GM21367 (cell line): Measurements from ENCODE around the gene C1orf74.

Experiments used
- ATAC-seq: cut with Tn5 transposase; IDR thresholded peaks from one replicate; pipeline ENCODE4 v1.9.1; 2021; ENCODE audit not compliant: unreplicated experiment

Gene C1orf74

DNA sequence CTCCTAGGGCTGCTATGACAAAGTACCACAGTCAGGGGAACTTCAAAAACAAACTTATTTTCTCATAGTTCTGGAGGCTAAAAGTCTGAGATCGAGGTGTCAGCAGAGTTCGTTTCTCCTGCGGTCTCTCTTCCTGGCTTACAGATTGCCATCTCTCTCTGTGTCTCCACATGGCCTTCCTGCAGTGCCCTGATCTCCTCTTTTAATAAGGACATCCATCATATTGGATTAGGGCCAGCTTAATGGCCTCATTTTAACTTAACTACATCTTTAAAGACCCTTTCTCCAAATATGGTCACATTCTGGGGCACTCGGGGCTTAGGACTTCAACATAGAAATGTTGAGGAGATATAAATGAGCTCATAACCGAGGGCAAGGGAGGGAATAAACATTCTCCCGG lies 12.2 kb downstream of the C1orf74 start:
- ATAC-seq, result no peak

DNA sequence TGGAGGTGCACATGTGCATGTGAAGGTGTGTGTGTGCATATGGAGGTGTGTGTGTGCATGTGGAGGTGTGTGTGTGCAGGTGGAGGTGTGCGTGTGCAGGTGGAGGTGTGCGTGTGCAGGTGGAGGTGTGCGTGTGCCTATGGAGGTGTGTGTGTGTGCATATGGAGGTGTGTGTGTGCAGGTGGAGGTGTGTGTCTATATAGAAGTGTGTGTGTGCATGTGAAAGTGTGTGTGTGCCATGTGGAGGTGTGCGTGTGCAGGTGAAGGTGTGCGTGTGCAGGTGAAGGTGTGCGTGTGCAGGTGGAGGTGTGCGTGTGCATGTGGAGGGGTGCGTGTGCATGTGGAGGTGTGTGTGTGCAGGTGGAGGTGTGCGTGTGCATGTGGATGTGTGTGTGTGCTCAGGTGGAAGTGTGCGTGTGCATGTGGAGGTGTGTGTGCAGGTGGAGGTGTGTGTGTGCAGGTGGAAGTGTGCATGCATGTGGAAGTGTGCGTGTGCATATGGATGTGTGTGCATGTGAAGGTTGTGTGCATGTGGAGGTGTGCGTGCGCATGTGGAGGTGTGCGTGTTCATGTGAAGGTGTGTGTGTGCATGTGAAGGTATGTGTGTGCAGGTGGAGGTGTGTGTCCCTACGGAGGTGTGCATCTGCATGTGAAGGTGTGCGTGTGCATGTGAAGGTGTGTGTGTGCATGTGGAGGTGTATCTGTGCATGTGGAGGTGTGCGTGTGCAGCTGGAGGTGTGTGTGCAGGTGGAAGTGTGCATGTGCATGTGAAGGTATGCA lies 13.5 kb downstream of the C1orf74 start:
- no peak for ATAC-seq

DNA sequence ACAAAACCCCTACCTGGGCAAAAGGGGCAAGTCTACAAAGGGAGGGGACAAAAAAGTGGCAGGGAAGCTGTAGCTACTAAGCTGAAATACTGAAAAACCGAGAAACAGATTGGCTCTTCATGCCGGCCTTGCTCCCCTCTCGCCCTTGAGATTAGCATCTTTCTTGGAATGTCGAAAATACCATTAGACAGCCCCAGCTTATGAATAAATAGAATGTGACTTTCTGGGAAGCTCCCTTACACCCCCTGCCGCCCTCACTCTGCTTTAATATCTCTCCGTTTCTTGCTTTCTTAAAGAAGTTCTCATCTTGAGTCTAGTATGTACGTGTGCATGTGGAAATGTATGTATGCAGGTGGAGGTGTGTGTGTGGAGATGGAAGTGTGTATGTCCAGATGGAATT lies 14.4 kb downstream of the C1orf74 start:
- ATAC-seq, result no peak

DNA sequence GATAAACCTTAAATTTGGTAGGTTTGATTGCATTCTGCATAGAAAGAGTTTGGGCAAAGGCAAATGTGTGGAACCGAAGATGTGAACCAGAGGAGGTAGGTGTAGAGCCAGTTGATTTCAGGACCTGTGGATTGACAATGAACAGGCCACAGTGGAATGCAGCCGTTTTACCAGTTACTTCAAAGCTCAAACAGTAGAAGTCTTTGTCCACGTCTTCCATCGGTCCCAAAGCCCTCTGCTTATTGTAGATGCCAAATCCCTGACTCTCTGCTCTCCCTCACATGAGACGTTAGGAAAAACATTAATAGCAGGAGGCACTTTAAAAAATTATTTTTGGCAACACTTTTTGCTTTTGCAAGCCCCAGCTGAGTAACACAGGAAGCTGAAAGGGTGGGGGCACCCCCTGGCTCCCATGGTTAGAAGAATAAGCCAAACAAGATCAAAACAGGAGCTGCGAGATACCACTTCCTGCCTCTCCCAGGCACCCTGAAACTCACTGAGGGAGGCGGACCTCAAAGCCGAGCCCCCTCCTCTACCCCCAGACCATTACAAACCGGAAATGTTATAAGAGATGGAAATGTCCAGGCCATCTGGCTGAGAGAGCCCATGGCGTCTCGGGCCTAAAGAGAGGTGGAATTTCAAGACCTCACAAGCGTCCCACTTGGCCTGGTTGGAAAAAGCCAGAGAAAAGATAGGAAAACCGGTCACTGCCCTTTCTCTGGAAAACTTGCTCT lies 15.0 kb downstream of the C1orf74 start:
- ATAC-seq, result peak; percentile 75

DNA sequence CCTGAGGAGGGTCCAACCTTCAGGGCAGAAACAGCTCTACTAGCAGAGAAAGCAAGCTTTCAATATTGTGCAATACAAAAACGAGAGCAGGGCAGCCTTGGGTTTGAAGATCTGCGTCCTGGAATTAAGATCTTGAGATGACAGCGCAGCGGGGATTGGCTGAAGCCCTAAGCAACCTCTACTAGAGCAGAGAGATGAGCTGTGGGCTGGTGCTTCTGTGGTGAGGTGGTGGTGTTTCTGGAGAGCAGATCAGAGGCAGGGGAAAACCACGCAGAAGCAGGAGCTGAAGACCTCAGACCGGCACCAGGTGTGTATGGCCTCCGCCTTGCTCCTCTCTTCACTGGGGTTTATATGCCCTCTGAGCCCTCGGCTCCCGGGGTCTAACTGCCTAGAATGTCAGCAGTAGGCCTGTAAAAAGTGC lies 16.0 kb downstream of the C1orf74 start:
- ATAC-seq, result peak; percentile 81

DNA sequence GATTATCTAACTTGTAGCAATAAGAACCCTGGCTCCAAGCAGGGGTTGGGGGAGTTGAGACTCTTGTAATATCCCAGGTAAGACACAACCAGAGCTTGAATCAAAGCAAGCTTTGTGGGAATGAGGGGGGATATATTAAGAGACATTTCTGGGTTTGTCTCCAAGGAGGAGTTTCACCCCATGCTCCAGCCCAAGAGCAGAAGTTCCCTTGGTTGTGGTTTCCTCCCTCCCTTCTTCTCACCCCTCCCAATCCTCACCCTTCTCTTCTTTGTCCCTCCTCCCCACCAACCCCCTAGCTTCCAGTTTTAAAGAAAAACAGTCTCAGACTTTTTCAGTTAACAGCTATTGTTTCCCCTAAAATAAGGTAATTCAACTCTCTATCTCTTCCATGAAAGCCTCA lies 16.7 kb downstream of the C1orf74 start:
- ATAC-seq, result no peak

DNA sequence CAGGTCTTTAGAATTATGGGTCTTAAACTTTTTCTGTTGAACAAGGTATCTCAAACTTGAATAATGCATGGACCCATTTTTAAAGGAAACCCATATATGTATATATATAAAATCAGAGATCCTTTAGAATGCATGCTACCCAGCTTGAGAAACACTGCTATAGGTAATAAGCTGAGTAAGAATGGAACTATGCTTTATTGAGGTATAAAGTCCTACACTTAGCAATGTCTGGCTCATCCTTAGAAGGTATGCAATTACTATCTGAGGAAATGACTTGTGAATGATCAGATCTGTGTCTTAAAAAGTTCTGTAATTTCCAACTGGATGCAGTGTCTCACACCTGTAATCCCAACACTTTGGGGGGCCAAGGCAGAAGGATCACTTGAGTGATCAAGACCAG lies 17.3 kb downstream of the C1orf74 start:
- ATAC-seq, result no peak

DNA sequence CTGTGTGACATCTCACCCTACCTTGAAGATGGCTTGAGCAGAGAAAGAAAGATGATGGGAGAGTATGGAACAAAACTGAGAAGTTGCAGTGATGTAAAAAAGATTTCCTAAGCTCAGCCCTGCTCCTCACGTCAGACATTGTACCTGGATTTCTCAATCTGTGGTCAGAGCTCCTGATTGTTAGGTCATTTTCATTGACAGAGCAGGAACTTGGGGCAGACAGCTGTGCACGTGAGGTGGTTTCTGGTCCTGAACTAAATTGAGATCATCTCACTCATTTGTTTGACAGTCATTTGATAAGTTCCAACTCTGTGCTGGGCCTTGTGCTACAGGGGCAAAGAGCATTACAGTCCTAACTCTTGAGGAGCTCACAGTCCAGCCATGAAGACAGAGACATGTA lies 18.3 kb downstream of the C1orf74 start:
- no peak for ATAC-seq

DNA sequence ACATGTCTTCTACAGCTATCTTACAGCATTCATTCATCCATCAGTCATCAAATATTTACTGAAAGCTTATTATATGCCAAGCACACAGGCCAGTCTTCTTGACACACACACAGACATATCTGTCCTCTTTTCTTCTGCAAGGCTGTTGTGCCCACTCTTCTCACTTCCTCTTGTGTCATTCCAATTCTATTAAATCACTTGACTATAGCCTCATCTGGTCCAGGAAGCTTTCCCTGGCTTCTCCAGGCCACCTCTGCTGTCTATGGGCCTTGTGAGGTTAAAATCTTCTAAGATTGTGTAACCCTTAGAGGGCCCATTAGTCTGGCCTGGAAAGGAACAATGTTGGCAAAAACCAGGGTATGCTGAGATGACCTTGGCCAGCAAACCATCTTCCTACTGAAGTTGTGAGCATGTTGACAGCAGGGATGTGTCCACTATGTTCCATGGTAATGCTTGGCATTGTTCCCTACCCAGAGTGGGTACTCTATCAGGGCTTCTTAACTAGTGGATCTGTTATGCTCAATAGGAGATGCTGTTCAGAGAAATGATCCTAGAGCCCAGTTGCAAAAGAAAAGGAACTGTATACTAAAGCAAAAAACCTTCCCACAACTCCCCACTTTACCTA lies 23.2 kb downstream of the C1orf74 start:
- no peak for ATAC-seq

DNA sequence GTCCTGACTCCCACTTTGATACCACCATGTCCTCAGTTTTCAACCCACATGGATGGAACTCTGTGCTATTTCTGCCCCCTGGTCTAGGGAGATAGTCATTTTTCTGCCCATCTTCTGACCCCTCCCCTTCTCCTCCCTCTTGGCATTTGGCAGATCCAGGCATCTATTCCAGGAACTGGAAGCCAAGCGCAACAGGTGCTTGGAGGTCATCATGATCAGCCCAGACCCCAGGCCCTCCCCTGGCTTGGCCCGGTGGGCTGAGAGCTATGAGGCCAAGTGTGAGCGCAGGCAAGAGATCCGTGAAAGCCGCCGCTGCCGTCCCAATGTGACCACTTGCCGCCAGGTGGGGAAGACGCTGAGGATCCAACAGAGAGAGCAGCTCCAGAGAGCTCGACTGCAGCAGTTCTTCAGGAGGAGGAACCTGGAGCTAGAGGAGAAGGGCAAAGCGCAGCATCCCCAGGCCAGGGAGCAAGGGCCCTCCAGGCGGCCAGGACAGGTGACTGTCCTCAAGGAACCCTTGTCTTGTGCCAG lies 24.5 kb downstream of the C1orf74 start:
- ATAC-seq, result no peak

DNA sequence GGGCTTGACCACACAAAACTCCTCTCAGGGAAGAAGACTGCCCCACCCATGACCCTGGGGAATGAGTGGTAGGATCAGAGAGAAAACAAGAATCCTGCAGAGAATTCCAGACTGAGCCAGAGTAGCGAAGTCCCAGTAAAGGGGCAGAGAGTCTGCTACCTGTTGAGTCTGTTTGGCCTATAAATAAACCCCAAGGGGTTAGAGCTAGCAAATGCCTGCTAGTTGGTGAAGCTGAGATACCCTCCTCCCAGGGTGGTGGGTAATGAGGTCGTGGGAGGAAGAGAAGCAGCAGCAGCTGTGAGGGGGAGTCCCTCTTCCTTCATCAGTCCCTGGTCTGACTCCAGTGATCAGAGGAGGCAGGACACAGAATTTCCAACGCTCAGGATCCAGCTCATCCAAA lies 26.0 kb downstream of the C1orf74 start:
- no peak for ATAC-seq

DNA sequence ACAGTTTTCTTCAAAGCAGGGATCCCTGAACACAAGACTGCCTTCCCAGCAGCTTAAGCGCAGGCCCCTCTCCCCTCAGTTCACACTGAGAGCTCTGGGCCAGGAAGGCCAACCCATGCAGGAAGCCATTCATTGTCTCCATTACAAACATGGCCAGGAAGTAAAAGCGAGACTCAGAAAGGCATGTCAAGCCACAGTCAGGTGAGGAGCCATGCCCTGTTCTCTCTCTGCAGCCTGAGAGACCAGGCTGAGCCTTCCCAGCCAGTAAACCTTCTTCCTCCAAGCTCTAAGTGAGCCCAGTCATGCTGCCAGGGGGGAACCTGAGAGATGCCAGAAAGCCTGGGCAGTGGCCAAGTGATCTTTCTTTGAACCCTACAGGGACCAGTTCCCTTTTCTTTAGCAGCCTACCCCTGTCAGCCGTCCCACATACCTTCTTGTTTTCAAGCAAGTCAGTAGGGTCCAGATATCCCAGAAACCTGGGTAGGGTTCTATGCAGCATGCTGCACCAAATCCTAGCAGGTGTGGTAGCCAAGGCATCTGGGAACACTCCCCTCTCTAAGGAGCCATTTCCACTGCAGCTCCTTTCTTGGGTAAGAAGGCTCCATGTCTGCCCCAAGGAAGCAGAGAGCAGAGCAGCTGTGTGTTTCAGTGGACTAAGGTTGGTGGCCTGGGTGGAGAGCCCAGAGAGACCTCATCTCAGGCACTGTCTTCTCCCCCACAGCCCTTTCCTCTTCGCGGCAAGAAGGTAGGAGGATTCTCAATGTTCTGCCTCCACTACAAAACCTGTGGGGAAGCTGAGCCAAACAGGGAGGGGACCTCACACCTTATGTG lies 27.5 kb downstream of the C1orf74 start:
- ATAC-seq, result peak; percentile 33

DNA sequence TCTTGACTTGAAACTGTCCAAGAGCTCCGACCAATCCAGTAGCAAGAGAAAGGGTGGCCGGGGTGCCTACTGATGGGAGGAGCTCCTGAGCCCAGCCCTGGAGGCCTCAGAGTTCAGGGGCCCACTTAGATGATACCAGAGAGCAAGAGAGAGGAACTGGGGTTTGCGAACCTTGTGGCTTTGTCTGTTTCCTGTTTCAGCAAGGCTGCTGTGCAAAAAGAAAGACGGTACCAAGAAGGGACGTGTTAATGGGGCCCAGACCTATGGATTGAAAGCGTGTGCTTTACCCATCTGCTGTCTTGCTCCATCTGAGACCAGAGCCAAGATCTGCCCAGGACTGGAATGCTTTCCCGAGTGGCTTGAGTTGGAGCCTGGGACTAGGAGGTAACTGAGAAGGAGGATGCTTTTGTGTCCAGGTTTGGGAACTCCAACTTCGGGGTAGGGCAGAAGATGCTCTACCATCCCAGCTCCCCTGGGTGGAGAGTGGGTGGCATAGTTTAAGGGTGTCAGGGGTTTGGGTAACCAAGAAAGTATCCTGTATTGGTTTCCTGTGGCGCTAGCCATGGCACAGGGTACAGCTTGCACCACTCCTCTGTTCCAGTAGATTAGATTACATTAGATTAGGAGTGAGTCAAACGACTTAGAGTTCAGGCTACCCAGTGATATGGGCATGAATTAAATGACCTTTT lies 28.3 kb downstream of the C1orf74 start, which contains the start of gene TRAF3IP3:
Gene TRAF3IP3 (plus strand): TSS at position 128 of the 689 bp plus-strand sequence. CDS start 3,987 bp downstream, outside the sequence.
- ATAC-seq, result peak; percentile 77

DNA sequence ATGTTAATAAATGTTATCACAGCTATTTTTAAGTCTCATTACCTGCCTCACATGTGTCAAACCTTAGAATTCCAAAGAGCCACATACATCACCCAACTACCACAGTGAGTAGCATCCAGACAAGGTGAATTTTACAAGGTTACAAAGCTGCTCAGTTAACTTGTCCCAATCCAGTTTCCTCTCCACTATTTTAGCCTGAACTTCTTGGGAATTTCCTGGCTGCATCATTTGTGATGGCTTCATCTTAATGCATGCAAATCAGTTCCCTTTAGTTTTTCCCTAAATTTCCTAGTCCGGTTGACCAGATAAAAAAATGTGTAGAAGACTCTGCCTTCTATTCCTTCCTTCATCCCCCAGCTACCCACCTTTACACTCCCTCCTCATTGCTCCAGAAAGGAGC lies 29.1 kb downstream of the C1orf74 start:
- ATAC-seq, result no peak

DNA sequence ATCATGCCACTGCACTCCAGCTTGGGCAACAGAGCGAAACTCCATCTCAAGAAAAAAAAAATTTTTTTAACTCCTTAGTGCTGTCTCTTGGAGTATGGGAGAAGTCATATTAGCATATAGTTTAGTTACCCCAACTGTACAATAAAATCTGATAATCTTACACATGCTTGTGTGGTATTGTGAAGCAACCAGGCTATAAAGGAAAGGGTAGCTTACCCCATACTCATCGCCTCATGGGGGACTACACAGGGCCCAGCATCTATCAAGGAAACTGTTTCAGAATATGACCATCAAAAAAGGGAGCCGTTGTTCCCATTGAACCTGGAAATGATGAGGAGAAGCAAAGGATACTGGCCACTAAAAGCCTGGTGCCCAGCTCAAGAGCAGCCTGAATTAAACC lies 31.5 kb downstream of the C1orf74 start:
- ATAC-seq, result no peak

DNA sequence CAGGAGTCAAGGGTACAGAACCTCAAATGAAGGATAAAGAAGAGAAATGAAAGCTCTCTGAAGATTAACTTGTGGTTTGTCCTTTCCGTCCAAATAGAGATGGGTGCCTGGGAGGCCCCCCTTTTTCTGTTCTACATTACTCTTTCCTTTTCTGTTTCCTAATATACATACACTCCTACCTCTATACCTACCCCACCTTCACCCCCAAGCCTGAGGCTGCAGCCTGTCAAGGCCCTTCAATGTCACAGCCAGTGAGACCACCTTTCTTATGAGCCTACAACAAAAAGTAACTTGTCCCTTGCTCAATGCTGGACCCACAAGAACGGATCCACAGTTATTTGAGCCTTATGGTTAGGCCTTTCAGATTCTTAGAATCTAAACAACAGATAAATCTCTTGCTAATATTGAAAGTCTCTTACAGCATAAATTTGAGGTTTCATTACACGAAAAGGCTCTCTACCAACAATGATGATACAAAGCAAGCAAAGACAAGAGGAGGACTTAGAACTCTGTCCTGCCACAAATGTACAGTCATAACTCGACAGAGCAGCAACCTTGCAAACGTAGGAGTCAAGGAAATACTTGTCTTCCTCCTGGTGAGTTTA lies 32.6 kb downstream of the C1orf74 start:
- peak; percentile 33 for ATAC-seq

DNA sequence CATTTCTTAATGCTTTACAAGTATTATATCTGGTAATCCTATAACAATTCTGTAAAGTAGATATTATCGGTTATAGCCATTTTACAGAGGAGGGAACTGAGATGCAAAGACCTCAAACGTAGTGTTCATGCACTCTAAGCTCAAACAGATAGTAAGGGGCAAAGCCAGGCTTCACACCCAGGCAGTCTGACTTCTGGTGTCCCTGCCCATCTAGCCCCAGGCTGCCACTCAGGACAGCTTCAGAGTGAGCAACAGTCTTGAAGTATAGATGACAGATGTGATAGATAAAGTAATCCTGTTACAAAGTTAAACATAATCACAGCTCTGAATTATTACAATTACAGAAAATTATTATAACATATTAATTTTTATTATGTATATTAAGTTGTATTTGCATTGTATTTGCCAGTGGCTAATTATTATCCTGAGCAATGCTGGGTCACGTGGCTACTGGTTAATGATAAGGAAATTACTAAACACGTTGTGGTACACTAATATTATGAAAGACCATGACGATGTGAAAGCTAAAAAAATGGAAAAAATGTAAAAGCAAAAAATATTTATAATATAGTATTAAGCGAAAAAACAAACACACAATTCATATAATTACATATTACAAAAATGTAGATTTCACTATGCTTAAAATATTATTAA lies 34.6 kb downstream of the C1orf74 start:
- ATAC-seq, result no peak

DNA sequence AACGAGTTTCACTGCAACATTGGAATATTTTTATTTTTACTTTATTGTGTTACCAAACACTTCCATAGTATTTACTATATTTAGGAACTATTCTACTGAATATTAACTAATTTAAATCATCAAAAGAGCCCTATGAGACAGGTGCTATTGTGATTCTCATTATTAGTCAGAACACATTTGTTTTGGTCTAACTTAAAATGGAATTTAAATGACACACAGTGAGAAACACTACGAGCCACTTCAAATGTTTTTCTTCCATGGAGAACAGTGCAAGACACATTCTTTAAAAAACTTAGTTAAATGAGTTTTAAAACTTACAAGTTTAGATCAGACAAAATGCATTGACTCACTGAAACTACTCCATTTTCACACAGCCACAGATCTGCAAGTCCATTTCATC lies 35.2 kb downstream of the C1orf74 start:
- no peak for ATAC-seq

DNA sequence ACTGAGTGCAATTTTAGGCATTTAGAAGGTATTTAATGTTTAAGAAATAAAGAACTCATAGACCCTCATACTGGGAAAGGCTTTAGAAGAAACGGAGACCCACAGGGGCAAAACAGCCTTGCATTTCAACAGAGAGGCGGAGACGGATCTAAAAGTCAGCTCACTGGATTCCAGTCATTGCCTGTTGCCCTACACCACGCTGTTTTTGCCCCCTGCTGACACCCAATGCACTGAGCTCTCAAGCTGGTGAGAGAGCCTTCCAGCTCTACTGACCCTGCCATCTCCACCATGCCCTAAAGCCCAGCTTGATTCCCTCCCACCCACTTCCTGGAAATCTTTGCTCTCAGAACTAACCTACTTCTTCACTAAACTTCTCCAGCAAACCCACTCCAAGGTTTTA lies 35.7 kb downstream of the C1orf74 start:
- no peak for ATAC-seq
